Measurements from ENCODE around the gene ASIC4. TPM values are rescaled to one million over a fixed set of nuclear protein-coding genes. Genes with fewer than 3 reads are reported as not detected.
A peak's percentile ranks its signal among the peaks of the same experiment; 100 is the strongest.

The ASIC4 gene
- total RNA-seq, 1 experiment from 2014 or later: 0.17 TPM

DNA sequence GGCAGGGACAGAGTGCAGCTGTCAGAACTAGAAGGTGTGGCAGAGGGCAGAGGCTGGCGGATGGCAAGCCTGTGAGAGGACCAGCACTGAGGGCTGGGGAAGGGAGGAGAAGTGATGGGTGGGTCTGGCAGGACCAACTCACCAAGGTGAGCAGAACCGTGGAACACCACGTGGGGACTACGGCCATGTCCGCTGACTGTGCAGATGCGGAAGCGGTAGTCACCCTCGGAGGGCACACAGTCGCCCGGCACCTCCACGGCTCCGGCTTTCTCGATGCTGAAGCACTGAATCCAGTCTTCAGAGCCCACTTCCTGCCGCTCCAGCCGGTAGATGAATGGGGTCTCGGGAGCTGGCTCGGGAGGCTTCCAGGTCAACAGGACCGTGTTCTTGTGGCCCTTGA is 52.8 kb downstream of the ASIC4 start:
- no peak for DNase-seq
- no TSS peak for BruUV-seq (replicated peaks)
- peaks cover 8% of the 10 kb centered on the region for H3K4me1 Mint-ChIP-seq (ENCODE audit: low read depth, unreplicated experiment)
- H3K27me3 Mint-ChIP-seq (ENCODE audit: unreplicated experiment): no peaks in the 10 kb centered on the region
- H3K9me3 Mint-ChIP-seq (ENCODE audit: low read depth, unreplicated experiment): no peaks in the 10 kb centered on the region
- peaks cover 46% of the 10 kb centered on the region for H3K36me3 Mint-ChIP-seq (ENCODE audit: insufficient read depth, unreplicated experiment)
- no peak for TF ChIP-seq CTCF (IDR thresholded peaks at IDR 0.05; ENCODE audit: unreplicated experiment)
- no peak overlapping the region for H3K27ac Mint-ChIP-seq (ENCODE audit: unreplicated experiment)
- intact Hi-C loops (cut with micrococcal nuclease; ENCODE audit: unreplicated experiment): no loop called here
- no peak overlapping the region for H3K4me3 Mint-ChIP-seq (ENCODE audit: low read depth, unreplicated experiment)
- CTCF ChIA-PET: no interaction called here

- no peak for DNase-seq
- no peak for TF ChIP-seq CTCF (IDR thresholded peaks at IDR 0.05; ENCODE audit: unreplicated experiment)
- Mint-ChIP-seq H3K9me3 (ENCODE audit: low read depth, unreplicated experiment) (no peaks in the 10 kb centered on the region), H3K4me3 (ENCODE audit: low read depth, unreplicated experiment) (no peak overlapping the region), H3K36me3 (ENCODE audit: insufficient read depth, unreplicated experiment) (peaks cover 46% of the 10 kb centered on the region), H3K4me1 (ENCODE audit: low read depth, unreplicated experiment) (peaks cover 9% of the 10 kb centered on the region), H3K27me3 (ENCODE audit: unreplicated experiment) (no peaks in the 10 kb centered on the region), H3K27ac (ENCODE audit: unreplicated experiment) (no peak overlapping the region)
- BruUV-seq (replicated peaks): no TSS peak
- intact Hi-C loops (cut with micrococcal nuclease; ENCODE audit: unreplicated experiment): no loop called here
- CTCF ChIA-PET: no interaction called here
Measured at GRCh38 chr2:219567791-219568361, 53.6 kb downstream of the ASIC4 start.

- no TSS peak for BruUV-seq (replicated peaks)
- Mint-ChIP-seq H3K9me3 (ENCODE audit: low read depth, unreplicated experiment) (no peaks in the 10 kb centered on the region), H3K27me3 (ENCODE audit: unreplicated experiment) (no peaks in the 10 kb centered on the region), H3K4me1 (ENCODE audit: low read depth, unreplicated experiment) (peaks cover 9% of the 10 kb centered on the region), H3K4me3 (ENCODE audit: low read depth, unreplicated experiment) (no peak overlapping the region), H3K27ac (ENCODE audit: unreplicated experiment) (no peak overlapping the region), H3K36me3 (ENCODE audit: insufficient read depth, unreplicated experiment) (peaks cover 46% of the 10 kb centered on the region)
- CTCF ChIA-PET: no interaction called here
- intact Hi-C loops (cut with micrococcal nuclease; ENCODE audit: unreplicated experiment): no loop called here
- no peak for TF ChIP-seq CTCF (IDR thresholded peaks at IDR 0.05; ENCODE audit: unreplicated experiment)
- no peak for DNase-seq
Measured at GRCh38 chr2:219569041-219569440, 54.8 kb downstream of the ASIC4 start.

DNA sequence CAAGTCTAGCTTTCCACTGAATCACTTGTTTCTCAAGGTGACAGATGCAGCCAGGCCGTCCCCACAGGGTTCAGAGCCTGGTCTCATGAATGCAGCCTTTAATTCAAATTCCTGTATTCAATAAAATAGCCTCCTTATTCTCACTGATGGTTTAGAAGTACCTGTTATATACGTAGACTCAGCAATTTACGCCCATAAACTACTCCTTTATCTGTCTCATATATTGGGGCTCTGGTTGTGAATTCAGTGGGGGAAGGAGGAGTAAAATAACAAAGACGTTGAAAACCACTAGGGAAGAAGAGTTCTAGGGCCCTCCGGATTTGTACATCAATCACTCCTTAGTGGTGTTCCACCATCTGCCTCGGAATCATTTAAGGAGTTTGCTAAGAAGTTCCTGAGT is 55.4 kb downstream of the ASIC4 start:
- H3K27me3 Mint-ChIP-seq (ENCODE audit: unreplicated experiment): no peaks in the 10 kb centered on the region
- H3K4me3 Mint-ChIP-seq (ENCODE audit: low read depth, unreplicated experiment): peak overlapping the region; percentile 51
- CTCF ChIA-PET: no interaction called here
- intact Hi-C loops (cut with micrococcal nuclease; ENCODE audit: unreplicated experiment): no loop called here
- no peak for TF ChIP-seq CTCF (IDR thresholded peaks at IDR 0.05; ENCODE audit: unreplicated experiment)
- peaks cover 9% of the 10 kb centered on the region for H3K4me1 Mint-ChIP-seq (ENCODE audit: low read depth, unreplicated experiment)
- TSS peak; percentile 53 for BruUV-seq (replicated peaks)
- H3K9me3 Mint-ChIP-seq (ENCODE audit: low read depth, unreplicated experiment): no peaks in the 10 kb centered on the region
- H3K27ac Mint-ChIP-seq (ENCODE audit: unreplicated experiment): no peak overlapping the region
- H3K36me3 Mint-ChIP-seq (ENCODE audit: insufficient read depth, unreplicated experiment): peaks cover 42% of the 10 kb centered on the region
- no peak for DNase-seq
